Osteocyte (in vitro differentiated cells): ENCODE measurements around the gene PROK1. TPM values are rescaled to one million over a fixed set of nuclear protein-coding genes. Genes with fewer than 3 reads are reported as not detected.

Experiments used
- DNase-seq: peaks from one replicate; pipeline ENCODE4 v3.0.0; 2021; ENCODE audit warnings: mixed read lengths; ENCODE audit not compliant: unreplicated experiment; ENCODE audit errors: extremely low spot score
- H3K27ac Mint-ChIP-seq: one replicate; pipeline ENCODE4 v1.8.0; 2021; ENCODE audit warnings: mild to moderate bottlenecking, mixed read lengths; ENCODE audit not compliant: unreplicated experiment
- H3K27me3 Mint-ChIP-seq: one replicate; pipeline ENCODE4 v1.8.0; 2021; ENCODE audit warnings: mixed read lengths; ENCODE audit not compliant: unreplicated experiment
- H3K36me3 Mint-ChIP-seq: one replicate; pipeline ENCODE4 v1.8.0; 2021; ENCODE audit warnings: mixed read lengths; ENCODE audit not compliant: unreplicated experiment
- H3K4me1 Mint-ChIP-seq: one replicate; pipeline ENCODE4 v1.8.0; 2021; ENCODE audit warnings: mixed read lengths; ENCODE audit not compliant: unreplicated experiment
- H3K4me3 Mint-ChIP-seq: one replicate; pipeline ENCODE4 v1.8.0; 2021; ENCODE audit warnings: mild to moderate bottlenecking, moderate library complexity, mixed read lengths; ENCODE audit not compliant: unreplicated experiment
- H3K9me3 Mint-ChIP-seq: one replicate; pipeline ENCODE4 v1.8.0; 2021; ENCODE audit warnings: mixed read lengths; ENCODE audit not compliant: unreplicated experiment
- CTCF ChIP-seq: fragments of 200-600 bp; sonication (generic); IDR thresholded peaks from 2 replicates; pipeline ENCODE4 v1.5.0; 2021; ENCODE audit warnings: antibody characterized with exemption, mild to moderate bottlenecking, moderate library complexity
- total RNA-seq: library from RNA; stranded (reverse); gene quantifications from 2 replicates; pipeline ENCODE4 v1.2.1, GENCODE V29; 2021

PROK1 gene
- total RNA-seq, 1 donor from 2014 or later, result not detected

- Mint-ChIP-seq H3K27me3 (peaks cover 67% of the 10 kb centered on the region), H3K27ac (no peak overlapping the region), H3K36me3 (no peaks in the 10 kb centered on the region), H3K4me3 (no peak overlapping the region), H3K4me1 (no peaks in the 10 kb centered on the region), H3K9me3 (no peaks in the 10 kb centered on the region)
- no peak for DNase-seq
- TF ChIP-seq CTCF, result no peak
Measured at GRCh38 chr1:110452330-110452729, 1.4 kb downstream of the PROK1 start.

GRCh38 chr1:110453829-110454228, 2.9 kb downstream of the PROK1 start:
- peaks cover 52% of the 10 kb centered on the region for H3K27me3 Mint-ChIP-seq
- TF ChIP-seq CTCF, result no peak
- no peak overlapping the region for H3K27ac Mint-ChIP-seq
- no peaks in the 10 kb centered on the region for H3K9me3 Mint-ChIP-seq
- H3K4me1 Mint-ChIP-seq, result no peaks in the 10 kb centered on the region
- no peak overlapping the region for H3K4me3 Mint-ChIP-seq
- no peak for DNase-seq
- no peaks in the 10 kb centered on the region for H3K36me3 Mint-ChIP-seq

GRCh38 chr1:110454328-110454727, 3.4 kb downstream of the PROK1 start:
- Mint-ChIP-seq H3K36me3 (no peaks in the 10 kb centered on the region), H3K4me3 (no peak overlapping the region), H3K9me3 (no peaks in the 10 kb centered on the region), H3K4me1 (no peaks in the 10 kb centered on the region), H3K27ac (no peak overlapping the region), H3K27me3 (peaks cover 49% of the 10 kb centered on the region)
- TF ChIP-seq CTCF, result no peak
- no peak for DNase-seq

GRCh38 chr1:110455151-110455550, 4.2 kb downstream of the PROK1 start:
- H3K27ac Mint-ChIP-seq, result no peak overlapping the region
- H3K4me3 Mint-ChIP-seq, result no peak overlapping the region
- peaks cover 44% of the 10 kb centered on the region for H3K27me3 Mint-ChIP-seq
- no peak for TF ChIP-seq CTCF
- DNase-seq, result no peak
- no peaks in the 10 kb centered on the region for H3K36me3 Mint-ChIP-seq
- no peaks in the 10 kb centered on the region for H3K4me1 Mint-ChIP-seq
- H3K9me3 Mint-ChIP-seq, result no peaks in the 10 kb centered on the region

GRCh38 chr1:110457206-110457605, 6.3 kb downstream of the PROK1 start:
- no peak for TF ChIP-seq CTCF
- Mint-ChIP-seq H3K36me3 (no peaks in the 10 kb centered on the region), H3K4me3 (no peak overlapping the region), H3K4me1 (no peaks in the 10 kb centered on the region), H3K27ac (no peak overlapping the region), H3K27me3 (peaks cover 29% of the 10 kb centered on the region), H3K9me3 (no peaks in the 10 kb centered on the region)
- no peak for DNase-seq
